Dedifferentiated amniotic fluid mesenchymal stem cell (primary cell): ENCODE measurements around the gene RAB1B.
A peak's percentile ranks its signal among the peaks of the same experiment; 100 is the strongest.

Experiments
- DNase-seq: peaks from one replicate; pipeline ENCODE4 v3.0.0-alpha.2; 2016; ENCODE audit errors: extremely low spot score

Gene RAB1B

GRCh38 chr11:66268244-66268951, at the start of gene RAB1B:
Gene RAB1B (plus strand): TSS chr11:66268639. CDS start chr11:66268680, 41 bp downstream.
- DNase-seq: peak; percentile 99

GRCh38 chr11:66218846-66219620, 49.4 kb upstream of the RAB1B start:
- no peak for DNase-seq

- DNase-seq: no peak
These were observed 48.4 kb upstream of the RAB1B start for GRCh38 chr11:66219846-66220565.

GRCh38 chr11:66220566-66220935, 47.9 kb upstream of the RAB1B start:
- DNase-seq: no peak

- no peak for DNase-seq
These were observed 47.4 kb upstream of the RAB1B start for GRCh38 chr11:66221012-66221411.

GRCh38 chr11:66221726-66222236, 46.7 kb upstream of the RAB1B start:
- DNase-seq: no peak

GRCh38 chr11:66222358-66223149, 45.9 kb upstream of the RAB1B start:
- peak; percentile 91 for DNase-seq

- no peak for DNase-seq
These were observed 44.1 kb upstream of the RAB1B start for GRCh38 chr11:66224226-66224855.

GRCh38 chr11:66225066-66225465, 43.4 kb upstream of the RAB1B start:
- DNase-seq: no peak

GRCh38 chr11:66226101-66226500, 42.3 kb upstream of the RAB1B start:
- DNase-seq: no peak

- DNase-seq: no peak
These were observed 40.7 kb upstream of the RAB1B start for GRCh38 chr11:66227700-66228099.

- no peak for DNase-seq
These were observed 39.9 kb upstream of the RAB1B start for GRCh38 chr11:66228521-66228920.

GRCh38 chr11:66230156-66230555, 38.3 kb upstream of the RAB1B start:
- no peak for DNase-seq

- DNase-seq: no peak
These were observed 37.5 kb upstream of the RAB1B start for GRCh38 chr11:66230978-66231377.

- no peak for DNase-seq
These were observed 36.9 kb upstream of the RAB1B start for GRCh38 chr11:66231561-66231960.

- no peak for DNase-seq
These were observed 35.7 kb upstream of the RAB1B start for GRCh38 chr11:66232769-66233168.

GRCh38 chr11:66233301-66233700, 35.1 kb upstream of the RAB1B start:
- DNase-seq: no peak

GRCh38 chr11:66235141-66235540, 33.3 kb upstream of the RAB1B start:
- no peak for DNase-seq

GRCh38 chr11:66237867-66238266, 30.6 kb upstream of the RAB1B start:
- DNase-seq: no peak

- DNase-seq: no peak
These were observed 29.5 kb upstream of the RAB1B start for GRCh38 chr11:66238786-66239413.

- DNase-seq: no peak
These were observed 28.9 kb upstream of the RAB1B start for GRCh38 chr11:66239511-66239910.
